Stimulated activated CD4-positive, alpha-beta T cell treated with anti-CD3 and anti-CD28 coated beads, Interleukin-2, amount 100 ng/mL, for 24 hours (primary cell): ENCODE measurements around the gene SLC16A10.
"Not testable (repeated sequence)": the region's sequence is repeated elsewhere in the genome, so short reads cannot be mapped to it uniquely, and the experiment has no call there.

Source experiments
- DNase-seq, 2 donors: peaks; one replicate each; pipeline ENCODE4 v3.0.0-alpha.2; 2020

SLC16A10 gene

DNA sequence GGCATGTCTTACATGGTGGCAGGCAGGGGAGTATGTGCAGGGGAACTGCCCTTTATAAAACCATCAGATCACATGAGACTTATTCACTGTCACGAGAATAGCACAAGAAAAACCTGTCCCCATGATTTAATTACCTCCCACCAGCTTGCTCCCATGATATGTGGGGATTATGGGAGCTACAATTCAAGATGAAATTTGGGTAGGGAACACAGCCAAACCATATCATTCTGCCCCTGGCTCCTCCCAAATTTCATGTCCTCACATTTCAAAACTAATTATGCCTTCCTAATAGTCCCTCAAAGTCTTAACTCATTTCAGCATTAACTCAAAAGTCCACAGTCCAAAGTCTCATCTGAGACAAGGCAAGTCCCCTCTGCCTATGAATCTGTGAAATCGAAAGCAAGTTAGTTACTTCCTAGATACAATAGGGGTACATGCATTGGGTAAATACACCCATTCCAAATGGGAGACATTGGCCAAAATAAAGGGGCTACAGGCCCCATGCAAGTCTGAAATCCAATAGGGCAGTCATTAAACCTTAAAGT, 102.4 kb downstream of the SLC16A10 start:
- not testable (repeated sequence) for DNase-seq

DNA sequence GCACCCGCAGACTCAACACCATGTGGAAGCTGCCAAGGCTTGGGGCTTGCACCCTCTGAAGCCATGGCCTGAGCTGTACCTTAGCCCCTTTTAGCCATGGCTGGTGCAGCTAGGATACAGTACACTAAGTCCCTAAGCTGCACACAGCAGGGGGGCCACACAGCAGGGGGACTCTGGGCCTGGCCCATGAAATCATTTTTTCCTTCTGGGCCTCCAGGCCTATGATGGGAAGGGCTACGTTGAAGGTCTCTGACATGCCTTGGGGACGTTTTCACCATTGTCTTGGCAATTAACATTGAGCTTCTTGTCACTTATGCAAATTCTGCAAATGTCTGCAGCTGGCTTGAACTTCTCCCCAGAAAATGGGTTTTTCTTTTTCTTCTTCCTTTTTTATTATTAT, 103.3 kb downstream of the SLC16A10 start:
- DNase-seq: no peak

DNA sequence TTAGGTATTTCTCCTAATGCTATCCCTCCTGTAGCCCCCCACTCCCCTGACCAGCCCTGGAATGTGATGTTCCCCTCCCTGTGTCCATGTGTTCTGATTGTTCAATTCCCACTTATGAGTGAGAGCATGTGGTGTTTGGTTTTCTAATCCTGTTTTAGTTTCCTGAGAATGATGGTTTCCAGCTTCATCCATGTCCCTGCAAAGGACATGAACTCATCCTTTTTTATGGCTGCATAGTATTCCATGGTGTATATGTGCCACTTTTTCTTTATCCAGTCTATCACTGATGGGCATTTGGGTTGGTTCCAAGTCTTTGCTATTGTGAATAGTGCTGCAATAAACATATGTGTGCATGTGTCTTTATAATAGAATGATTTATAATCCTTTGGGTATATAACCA, 103.8 kb downstream of the SLC16A10 start:
- not testable (repeated sequence) for DNase-seq

DNA sequence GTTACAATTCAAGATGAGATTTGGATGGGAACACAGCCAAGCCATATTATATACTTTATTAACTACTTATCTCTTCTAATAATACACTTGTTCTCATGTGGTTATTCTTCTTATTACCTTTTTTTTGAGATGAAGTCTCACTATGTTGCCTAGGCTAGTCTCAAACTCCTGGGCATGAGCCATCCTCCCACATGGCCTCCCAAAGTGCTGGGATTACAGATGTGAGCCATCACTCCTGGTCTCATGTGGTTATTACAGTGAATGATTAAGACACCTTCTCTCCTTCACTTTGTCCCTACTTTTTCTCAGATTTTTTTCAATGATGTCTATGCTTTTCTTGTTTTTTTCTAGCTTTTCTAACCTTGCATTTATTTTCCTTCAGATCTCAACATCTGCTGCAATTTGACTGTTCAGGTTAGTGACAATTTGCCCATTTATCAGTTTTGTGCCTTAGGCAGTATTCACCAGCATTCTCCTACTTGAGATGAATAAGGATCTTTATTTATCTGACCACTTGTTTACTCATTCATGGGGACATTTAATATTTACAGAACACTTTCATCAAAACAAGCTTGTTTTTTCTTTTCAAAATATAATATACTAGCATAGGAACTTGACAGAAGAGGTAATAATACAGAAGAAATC, 105.7 kb downstream of the SLC16A10 start:
- no peak for DNase-seq

DNA sequence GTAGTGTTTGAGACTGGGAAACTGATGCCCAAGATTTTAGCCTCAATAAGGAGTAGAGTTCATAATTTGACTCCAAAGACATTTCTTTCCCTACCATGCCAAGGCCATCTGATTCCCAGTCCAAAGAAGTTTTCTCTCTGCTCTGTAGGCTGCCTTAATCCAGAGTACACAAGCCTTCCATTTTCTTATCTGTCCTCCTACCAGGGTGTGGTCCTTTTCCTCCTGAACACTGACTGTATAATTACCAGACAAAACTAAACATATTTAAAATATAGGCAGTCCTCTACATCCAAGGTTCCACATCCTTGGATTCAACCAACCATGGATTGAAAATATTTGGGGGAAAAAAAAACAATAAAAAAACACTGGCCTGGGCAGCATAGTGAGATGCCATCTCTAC, 108.4 kb downstream of the SLC16A10 start:
- DNase-seq: no peak

DNA sequence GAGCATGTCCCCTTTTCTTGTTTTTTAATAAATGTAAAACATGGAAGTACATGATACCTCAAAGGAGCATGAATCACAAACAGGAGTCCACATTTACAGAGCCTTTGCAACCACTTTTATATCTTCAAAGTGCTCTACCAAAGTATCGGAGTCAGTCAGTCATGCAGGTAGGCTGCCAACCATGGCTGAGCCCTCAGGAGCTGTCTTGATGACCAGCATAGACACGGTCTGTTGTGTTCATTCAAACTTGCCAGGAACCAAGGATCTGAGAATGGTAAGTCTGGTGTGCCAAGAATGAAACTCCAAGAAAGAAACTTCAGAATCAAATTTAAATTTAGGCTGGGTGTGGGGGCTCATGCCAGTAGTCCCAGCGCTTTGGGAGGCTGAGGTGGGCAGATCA, 111.5 kb downstream of the SLC16A10 start:
- DNase-seq: no peak

DNA sequence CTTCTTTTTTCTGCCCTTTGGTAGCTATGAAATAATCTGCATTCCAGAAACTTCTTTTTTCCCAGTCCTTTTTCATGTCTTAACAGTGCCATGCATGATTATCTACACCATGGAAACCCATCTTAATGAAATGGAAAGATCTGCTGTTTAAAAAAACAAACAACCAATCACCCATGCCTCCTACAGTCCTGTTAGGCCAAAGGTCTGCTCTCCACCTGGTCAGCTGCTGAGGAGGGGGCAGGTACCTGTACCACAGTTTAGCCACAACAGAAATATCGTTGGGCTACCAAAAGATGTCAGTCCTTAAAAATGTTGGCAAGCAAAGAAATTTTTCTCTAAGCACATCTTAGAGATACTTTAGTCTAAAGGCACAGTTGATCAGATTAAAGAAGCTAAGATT, 112.6 kb downstream of the SLC16A10 start:
- no peak for DNase-seq

DNA sequence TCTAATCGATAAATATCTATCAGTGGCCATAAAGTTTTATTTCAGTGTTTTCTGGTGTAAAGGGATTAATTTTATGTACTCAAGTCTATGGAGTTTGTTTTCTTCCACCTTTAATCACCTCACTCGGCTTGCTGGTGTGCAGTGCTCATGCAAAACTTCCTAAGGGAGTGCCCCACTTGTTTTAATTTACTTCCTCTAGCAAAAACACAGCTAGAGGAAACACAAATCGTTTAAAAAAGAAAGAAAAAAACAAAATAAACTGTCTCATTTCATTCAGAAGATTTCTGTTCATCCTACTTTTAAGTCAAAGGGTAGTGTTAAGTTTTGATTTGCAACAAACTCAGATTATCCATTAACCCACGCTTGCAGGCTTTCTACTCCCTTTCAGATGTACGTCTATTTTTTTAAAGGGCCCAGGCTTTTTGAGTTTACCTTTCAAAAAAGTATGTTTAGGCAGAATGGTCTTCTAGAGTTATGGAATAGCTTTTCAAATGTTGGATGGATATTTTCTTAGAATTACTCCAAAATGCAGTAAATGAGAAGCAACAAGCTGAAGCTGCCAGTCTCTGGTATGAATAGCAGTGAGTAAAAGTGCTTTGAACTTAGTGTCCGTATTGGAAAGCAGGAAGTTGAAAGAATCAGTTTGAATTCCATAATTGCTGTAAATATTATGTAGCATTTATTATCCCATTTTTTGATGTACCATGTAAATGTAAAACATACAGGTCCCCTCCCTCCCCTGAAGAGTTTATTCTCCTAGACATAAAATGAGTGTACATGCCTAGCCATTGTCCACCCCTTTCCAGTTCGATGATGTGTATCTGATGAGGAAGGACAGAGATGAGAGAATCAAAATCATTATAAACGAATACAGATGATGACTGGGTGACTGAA, 113.3 kb downstream of the SLC16A10 start:
- no peak for DNase-seq

DNA sequence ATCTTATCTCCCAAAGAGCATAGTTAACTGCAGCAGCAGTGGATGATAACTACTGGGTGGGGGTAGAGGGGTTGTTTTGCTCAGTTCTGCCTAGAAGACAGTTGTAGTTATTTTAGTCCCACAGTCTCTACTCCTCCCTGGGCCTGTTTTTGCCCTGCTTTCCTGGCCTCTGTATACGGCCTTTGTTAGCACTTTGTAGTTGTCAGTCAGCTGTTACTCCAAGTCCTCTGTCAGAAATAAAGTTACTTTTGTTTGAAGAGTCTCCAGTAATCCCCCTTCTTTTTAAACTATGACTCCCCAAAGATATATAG, 113.9 kb downstream of the SLC16A10 start:
- no peak for DNase-seq

DNA sequence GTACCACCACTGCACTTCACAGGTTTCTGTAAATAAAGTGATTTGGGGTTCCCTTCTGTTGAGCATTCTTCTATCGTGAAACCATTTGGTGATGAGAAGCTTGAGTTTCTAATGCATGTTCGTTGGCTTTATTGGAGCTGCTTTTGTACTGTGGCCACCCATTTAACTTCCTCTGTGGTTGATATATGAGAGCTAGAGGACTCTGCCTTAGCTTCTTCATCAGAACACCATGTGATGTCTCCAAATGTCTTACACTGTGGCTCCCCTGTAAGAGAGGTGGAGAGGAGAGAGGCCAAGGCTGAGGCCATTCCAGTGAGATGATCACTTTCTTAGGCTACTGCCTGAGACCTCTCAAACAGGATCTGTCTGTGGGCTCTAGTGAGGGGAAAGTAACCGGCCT, 114.5 kb downstream of the SLC16A10 start:
- no peak for DNase-seq

DNA sequence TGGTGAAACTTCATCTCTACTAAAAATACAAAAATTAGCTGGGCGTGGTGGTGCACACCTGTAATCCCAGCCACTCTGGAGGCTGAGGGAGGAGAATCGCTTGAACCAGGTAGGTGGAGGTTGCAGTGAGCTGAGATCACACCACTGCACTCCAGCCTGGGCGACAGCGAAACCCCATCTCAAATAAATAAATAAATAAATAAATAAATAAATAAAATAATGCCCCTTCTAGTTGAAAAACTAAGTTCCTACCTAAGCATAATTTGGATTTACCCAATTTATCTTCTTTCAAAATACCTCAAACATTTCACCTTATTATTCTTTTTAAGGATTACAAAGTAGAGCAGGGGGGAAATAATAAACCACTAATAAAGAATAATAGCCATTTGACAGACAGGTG, 116.2 kb downstream of the SLC16A10 start:
- DNase-seq: not testable (repeated sequence)

DNA sequence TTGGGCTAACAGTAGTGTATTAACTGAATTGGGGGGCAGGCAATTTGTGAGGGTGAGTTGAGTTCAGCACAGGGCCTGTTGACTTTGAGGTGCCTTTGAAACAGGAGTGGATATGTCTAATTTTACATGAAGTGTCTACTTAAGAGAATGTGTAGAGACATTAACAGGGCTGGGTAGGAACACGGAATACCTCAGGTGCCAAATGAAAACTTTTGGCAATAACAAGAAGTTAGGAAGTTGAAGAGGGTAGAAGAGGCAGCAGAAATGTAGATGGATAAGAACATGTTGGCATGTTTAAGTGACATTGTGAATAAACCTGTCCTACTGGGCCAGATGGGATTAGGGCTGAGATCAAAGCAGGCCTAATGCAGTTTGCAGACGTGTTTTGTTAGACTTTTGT, 117.0 kb downstream of the SLC16A10 start:
- no peak for DNase-seq

DNA sequence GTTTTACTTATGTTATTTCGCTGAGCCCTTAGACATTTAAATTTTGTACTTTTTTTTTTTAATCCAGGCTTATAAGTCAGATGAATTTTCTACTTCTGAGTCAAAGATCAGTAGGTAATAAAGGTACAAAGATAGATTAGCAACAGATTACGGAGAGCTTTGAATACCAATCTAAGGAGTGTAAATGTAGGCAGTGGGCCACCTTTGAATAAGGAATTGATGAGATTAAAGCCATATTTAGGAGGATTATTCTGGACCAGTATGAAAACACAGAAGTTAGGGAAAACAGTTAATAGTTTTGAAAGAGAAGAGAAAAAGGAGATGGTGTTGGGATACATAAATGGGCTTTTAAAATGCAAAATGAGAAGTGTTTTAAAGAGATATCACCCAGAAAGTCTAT, 117.6 kb downstream of the SLC16A10 start:
- DNase-seq: no peak

DNA sequence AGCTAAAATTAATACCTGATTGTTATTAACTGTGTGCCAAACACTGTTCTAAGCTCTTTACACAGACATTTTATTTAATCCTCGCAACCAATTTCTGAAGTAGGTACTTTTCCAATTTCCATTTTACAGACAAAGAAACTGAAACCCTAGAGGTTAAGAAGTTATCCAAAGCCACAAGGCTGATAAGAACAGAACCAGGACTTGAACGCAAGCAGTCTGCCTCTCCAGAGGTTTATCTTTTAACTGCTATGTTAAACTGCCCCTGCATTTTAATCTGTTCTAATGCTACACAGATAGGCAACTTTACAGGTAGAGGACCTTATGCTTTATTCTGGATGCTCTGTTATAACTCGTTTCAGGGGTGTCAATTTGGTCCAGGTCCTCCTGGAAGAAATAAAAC, 118.2 kb downstream of the SLC16A10 start:
- DNase-seq: no peak

DNA sequence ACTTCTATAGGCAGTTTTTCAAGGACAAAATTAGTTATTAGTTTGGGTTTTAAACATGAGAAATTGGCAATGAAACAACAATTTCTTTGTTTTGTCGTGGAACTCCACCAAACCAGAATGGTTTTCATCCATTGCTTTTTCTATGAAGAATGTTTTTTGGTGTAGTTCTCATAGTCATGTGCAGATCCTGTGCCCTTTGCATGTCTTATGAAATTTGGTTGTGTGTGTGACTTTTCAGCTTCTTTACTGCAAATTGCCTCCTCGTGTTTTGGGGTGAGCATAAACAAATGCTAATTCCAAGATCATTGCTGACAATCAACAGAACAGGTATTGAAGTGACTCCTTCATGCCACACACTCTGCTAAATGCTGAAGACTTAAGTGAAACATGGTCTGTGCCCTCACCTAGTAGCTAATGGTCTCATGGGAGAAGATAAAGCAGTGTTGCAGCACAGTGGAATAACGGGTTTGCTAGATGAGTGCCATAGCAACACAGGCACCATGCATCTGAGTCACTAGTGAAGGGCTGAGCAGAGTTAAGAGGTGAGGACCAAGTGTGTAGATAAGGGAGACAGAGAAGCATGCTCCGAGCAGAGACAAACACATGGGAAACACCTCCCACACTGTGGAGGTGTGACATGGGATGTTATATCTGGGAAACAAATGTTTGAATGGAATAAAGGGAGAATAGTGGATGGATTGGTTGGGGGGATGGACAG, 120.0 kb downstream of the SLC16A10 start:
- DNase-seq: no peak

DNA sequence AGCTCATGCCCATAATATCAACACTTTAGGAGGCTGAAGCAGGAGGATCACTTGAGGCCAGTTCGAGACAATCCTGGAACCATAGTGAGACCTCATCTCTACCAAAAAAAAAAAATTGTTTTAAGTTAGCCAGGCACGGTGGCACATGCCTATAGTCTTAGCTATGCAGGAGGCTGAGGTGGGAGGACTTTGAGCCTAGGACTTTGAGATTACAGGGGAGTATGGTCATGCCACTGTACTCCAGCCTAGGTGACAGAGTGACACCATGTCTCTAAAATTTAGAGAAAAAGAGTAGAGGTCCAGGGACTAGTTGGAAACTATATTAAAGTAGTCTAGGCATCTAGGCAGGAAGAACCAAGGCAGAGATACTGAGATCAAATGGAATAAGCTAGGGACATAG, 121.6 kb downstream of the SLC16A10 start:
- no peak for DNase-seq

DNA sequence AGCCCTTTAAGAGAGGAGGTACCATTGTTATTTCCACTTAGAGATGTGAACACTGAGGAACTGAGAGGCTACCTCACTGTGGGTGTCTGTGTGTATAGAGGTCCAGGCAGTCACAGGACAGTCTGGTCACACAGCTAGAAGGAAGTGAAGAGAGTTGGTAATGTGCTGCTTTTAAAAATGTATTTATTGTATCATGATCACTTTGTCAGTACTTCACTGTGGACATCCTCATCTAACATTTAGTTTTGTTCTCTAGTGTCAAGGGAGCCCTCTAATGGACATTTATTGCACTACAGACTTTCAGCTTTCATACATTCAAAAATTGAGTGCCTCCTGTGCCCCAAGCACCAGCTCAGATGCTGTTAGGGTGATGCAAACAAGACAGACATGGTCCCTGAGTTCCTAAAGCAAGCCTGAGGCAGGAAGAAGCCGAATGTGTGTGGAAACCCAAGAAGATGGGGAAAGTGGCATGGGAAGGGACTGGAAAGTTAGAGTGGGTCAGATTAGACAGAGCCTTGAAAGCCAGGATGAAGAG, 123.0 kb downstream of the SLC16A10 start:
- peak in 1 of 2 donors; percentile 21 for DNase-seq

DNA sequence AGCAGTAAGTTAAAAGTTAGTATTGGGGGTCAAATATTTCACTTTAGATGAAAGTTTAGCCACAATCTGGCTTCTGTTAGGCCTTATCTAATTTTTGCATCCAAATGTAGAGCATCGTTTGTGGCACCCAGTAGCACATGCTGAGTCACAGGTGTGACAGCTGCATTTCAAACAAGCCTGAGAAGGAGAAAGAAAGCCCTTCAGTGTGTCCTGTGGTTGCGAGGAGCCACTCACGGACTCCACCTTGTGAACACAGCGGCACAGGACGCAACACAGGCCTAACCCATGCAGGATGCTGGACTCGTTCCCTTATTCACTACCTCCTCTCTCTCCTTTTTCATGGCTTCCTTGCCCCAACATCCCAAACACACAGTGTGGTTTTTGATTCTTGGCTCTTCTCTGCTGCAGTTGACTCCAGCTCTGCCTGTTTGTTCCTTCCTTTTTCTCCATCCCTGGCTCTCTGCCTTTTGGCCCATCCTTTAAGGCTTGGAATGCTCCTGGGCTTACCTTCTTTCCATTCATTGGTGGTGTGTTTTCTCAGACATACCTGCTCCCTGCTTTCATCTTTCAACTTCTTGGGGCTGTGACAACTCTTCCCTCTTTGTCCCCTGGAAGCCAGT, 124.2 kb downstream of the SLC16A10 start:
- no peak for DNase-seq

DNA sequence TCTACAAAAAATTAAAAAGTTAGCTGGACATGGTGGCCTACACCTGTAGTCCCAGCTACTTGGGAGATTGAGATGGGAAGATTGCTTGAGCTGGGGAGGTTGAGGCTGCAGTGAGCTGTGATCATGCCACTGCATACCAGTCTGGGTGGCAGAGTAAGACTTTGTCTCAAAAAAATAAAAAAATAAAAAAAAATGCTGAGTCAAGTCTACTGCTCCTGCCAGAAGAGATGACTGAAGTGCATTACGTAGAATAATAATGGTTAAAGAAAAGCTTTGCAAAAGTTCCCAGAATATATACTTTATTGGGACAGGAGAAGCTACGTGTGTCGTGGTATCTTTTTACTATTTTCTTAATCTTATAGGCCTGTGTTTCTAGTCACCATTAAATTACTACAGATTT, 125.3 kb downstream of the SLC16A10 start:
- DNase-seq: no peak

DNA sequence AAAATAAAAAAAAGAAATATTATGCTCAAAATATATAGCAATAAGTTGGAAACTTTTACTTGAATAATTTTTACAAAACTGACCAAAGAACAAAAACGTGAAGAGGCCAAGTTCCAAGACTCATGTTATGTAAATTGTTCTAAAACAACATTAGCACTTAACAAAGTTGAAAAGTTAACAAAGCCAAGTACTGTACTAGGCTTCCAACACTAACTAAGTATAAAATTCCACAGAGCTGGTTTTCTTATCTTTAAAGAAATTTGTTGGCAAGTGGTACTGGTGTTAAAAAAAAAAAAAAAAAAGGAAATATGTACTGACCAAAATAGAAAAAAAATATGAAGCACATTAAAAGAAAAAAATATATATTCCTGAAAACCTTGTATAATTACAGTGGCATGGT, 127.8 kb downstream of the SLC16A10 start:
- DNase-seq: no peak

DNA sequence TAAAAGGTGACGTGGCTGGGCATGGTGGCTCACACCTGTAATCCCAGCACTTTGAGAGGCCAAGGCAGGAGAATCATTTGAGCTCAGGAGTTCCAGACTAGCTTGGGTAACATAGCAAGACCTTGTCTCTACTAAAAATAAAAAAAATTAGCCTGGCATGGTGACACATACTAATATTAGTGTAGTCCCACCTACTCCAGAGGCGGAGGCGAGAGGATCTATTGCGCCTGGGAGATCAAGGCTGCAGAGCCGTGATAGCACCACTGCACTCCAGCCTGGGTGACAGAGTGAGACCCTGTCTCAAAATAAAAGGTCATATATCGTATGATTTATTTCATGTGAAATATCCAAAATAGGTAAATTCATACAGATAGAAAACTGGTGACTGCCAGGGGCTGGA, 132.5 kb downstream of the SLC16A10 start:
- DNase-seq: no peak

DNA sequence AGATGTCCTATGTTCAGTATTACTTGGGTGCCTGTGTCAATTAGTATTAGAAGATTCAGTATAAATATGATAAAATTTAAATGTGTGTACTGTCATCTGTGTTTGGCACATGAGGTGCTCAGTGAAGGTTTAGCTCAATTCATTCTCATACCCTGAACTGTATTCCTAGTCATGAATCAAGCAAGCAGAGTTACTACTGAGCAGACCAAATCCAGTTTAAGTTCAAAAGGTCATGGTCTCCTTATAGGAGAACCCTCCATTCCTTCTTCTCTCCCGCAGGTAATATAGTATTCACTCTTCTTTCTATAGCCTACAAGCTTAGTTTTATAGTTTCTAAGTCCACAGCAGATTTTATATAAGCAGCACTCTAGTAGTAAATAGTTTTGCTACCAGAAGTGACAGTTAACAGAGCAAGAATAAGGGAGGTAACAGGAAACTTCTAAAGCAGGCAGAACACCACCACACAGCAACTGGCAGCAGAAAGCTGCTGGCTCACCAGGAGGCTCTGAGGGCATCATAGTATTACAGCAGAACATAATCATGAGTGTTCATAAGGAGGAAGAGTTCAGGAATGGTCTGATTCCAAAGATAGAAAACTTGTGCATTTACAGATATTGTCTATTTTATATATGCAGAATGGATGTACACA, 133.2 kb downstream of the SLC16A10 start:
- DNase-seq: no peak
